Stimulated activated CD8-positive, alpha-beta memory T cell treated with anti-CD3 and anti-CD28 coated beads, Interleukin-4, amount 100 ng/mL, for 24 hours (primary cell): ENCODE data around the gene CTBS.
A peak's percentile ranks its signal among the peaks of the same experiment; 100 is the strongest.

Source experiments
- DNase-seq: peaks from one replicate; pipeline ENCODE4 v3.0.0-alpha.2; 2020; ENCODE audit warnings: low read depth

The CTBS gene

GRCh38 chr1:84506002-84506728 lies 68.1 kb downstream of the CTBS start, which contains the start of the genes GNG5 and SPATA1:
TSS of gene GNG5 (minus strand) at chr1:84506581. CDS start at chr1:84506091, 490 bp downstream.
TSS of gene SPATA1 (plus strand) at chr1:84506386. CDS start at chr1:84516360, 9,974 bp downstream.
- peak; percentile 98 for DNase-seq

GRCh38 chr1:84505493-84506001 lies 68.7 kb downstream of the CTBS start:
- no peak for DNase-seq

DNA sequence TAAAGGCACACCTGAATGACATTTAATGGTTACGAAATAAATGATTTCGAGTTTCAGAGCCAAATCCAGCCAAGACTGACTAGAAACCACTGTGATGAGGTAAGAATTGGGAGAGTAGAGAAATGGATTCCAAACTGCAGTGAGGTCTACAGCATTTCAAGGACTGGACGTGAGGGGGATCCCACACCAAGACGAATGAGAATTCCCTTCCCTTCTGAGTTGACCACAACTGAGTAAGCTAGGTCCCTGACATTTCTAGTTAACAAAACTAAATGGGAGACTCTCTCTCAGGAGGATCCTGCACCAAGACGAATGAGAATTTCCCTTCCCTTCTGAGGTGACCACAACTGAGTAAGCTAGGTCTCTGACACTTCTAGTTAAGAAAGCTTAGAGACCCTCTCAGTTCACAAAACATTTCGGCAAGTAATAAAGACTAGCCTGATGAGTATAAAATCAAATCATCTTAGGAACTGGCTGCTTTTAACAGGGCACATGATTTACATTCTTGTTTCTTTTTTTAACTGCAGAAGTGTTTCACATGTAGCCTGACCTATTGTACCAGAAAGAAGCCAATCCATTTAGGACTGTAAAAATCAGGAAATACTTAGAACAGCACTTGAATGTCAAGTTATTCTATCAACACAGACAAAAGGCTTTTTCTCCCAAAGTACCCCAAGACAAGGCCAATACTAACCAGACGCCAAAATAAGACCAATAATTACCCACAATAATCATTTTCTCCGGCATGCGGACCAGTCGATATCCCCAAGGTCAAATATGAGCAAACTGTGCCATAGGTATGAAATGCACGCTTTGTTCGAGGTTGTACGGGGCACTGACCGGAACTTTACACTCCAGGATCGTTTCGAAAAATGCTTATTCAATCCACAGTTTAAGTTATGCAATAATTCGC lies 69.4 kb downstream of the CTBS start:
- no peak for DNase-seq

DNA sequence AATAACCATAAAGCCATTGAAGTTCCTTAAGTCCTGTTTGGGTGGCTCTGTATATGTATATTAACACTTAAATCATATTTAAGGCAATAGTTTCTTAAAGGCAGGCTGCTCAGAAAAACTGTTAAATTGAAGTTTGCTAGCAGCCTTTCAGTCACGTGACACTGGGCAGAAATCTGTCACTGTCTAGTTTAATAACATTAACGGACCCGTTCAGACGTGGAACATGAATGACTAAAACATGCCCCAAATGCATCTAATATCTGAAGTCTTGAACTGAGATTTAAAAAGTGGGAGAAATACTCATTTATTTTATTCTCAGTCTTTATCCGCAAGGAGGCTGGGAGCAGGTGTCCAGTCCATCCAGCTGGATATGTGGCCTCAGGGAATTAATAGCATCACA lies 71.3 kb downstream of the CTBS start:
- no peak for DNase-seq
